ENCODE results near the gene CDK16. TPM values are rescaled to one million over a fixed set of nuclear protein-coding genes. Genes with fewer than 3 reads are reported as not detected.

Gene CDK16
- total RNA-seq (2022; extraction: Qiagen RNA extraction) = 83.7 to 113 TPM (median 109 TPM) in 5 replicates

DNA sequence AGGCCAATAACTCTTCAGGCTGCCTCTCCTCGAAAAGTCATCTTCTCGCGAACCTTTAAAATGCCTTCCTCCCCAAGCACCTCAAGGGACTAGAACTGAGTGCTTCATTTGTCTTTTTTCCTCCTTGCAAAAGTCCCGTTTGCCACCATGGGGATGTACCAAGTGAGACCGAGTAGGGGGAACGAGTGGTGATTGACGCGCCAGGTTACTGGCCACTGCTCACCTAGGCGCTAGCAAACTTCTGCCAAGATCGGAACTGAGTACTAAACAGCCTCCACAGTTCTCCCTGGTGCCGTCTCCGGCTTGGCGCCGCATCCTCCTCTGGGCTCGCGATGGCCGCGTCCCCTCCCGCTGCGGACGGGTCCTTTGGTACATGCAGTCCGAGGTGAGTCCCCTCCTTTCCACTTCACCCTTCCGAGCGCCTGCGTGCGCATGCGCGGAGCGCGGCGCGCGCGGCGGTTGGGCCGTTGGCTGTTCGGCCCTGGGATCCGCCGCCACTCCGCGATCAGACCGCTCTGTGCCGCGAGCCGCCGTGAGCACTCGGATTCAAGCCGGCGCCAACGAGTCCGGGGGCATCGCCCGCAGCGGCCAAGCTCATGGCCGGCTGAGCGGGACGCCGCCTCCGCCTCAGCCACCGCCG is at the start of gene CDK16:
Gene CDK16 (plus strand): TSS at position 402 of the 640 bp plus-strand sequence. CDS start 4,877 bp downstream, outside the sequence.

DNA sequence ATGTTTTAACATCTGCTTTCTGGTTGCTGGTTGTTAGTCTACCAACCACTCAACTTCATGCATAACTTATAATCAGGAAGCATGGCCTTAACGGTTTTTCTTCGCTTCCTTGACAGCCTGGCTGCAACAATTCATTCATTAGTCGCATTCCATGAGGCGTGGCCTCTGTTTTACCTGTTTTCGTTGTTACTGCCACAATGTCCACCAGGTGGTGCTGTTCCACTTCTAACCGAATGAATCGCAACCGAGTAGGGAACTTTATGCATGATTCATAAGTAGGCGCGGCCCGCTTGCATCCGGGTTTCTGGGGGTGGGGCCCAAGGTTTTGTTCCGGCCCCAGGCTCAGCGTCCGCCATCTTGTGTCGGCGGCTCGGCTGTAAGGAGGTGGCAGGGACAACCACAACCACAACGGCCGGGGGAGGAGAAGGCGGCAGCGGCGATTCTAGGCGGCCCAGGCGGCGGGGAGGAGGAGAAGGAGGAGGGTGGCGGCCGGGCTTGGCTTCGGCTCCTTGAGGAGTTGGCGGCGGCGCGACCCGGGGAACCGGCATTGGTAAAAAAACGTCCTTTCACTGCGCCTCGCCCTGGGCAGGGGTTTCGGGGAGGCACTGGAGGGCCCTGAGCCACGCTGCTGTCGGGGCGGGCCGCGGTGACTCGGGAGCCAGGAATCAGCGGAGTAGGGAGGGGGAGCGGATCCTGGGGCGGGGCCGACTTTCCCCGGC is 24.8 kb upstream of the CDK16 start, which contains the start of gene UBA1:
Gene UBA1 (plus strand): TSS at position 355 of the 719 bp plus-strand sequence. CDS start 4,974 bp downstream, outside the sequence.

GRCh38 chrX:47232803-47233332 is 14.4 kb downstream of the CDK16 start, which contains the start of gene USP11:
TSS of gene USP11 (plus strand) at chrX:47233009. CDS start at chrX:47233044, 35 bp downstream.

Other genes with a start within 250 kb of the CDK16 start
- gene RGN, start 140.2 kb upstream of the CDK16 start, total RNA-seq (2022; extraction: Qiagen RNA extraction) = 0.09 TPM in 1 of 5 replicates, not detected in the others
- gene NDUFB11, start 74.0 kb upstream of the CDK16 start, total RNA-seq (2022; extraction: Qiagen RNA extraction) = 140 to 183 TPM (median 170 TPM) in 5 replicates
- 31.9 to 44.0 TPM (median 42.3 TPM) in 5 replicates for gene RBM10, start 73.5 kb upstream of the CDK16 start, total RNA-seq (2022; extraction: Qiagen RNA extraction)
- gene UBA1, start 24.9 kb upstream of the CDK16 start, total RNA-seq (2022; extraction: Qiagen RNA extraction) = 170 to 205 TPM (median 196 TPM) in 5 replicates
- 47.0 to 53.2 TPM (median 52.4 TPM) in 5 replicates for gene USP11, start 14.3 kb downstream of the CDK16 start, total RNA-seq (2022; extraction: Qiagen RNA extraction)
- 0.05 TPM in 1 of 5 replicates, not detected in the others for gene ZNF157, start 151.9 kb downstream of the CDK16 start, total RNA-seq (2022; extraction: Qiagen RNA extraction)